ENCODE results near the gene RRM1. TPM values are rescaled to one million over a fixed set of nuclear protein-coding genes. Genes with fewer than 3 reads are reported as not detected.

RRM1 gene
- total and polyA plus RNA-seq, 9 donors: 14.1 to 50.0 (median 24.7) TPM

GRCh38 chr11:4111834-4112233 lies 17.2 kb downstream of the RRM1 start:
- TF ChIP-seq, protein P1, sequence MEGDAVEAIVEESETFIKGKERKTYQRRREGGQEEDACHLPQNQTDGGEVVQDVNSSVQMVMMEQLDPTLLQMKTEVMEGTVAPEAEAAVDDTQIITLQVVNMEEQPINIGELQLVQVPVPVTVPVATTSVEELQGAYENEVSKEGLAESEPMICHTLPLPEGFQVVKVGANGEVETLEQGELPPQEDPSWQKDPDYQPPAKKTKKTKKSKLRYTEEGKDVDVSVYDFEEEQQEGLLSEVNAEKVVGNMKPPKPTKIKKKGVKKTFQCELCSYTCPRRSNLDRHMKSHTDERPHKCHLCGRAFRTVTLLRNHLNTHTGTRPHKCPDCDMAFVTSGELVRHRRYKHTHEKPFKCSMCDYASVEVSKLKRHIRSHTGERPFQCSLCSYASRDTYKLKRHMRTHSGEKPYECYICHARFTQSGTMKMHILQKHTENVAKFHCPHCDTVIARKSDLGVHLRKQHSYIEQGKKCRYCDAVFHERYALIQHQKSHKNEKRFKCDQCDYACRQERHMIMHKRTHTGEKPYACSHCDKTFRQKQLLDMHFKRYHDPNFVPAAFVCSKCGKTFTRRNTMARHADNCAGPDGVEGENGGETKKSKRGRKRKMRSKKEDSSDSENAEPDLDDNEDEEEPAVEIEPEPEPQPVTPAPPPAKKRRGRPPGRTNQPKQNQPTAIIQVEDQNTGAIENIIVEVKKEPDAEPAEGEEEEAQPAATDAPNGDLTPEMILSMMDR (IDR thresholded peaks at IDR 0.05): no peak
- TF ChIP-seq EP300 (IDR thresholded peaks at IDR 0.05) (no peak), POLR2A (IDR thresholded peaks at IDR 0.05) (no peak)
- DNase-seq: no peak
- intact Hi-C loops (cut with DNase I): no loop called here
- Histone ChIP-seq H3K4me1 (ENCODE audit: insufficient read depth) (no peaks in the 10 kb centered on the region), H3K27me3 (no peaks in the 10 kb centered on the region), H3K4me3 (no peak overlapping the region), H3K9me3 (no peaks in the 10 kb centered on the region), H3K27ac (no peak overlapping the region), H3K36me3 (no peaks in the 10 kb centered on the region)
- 75 to 79% (median 79%) methylated on average over 5 of the region's 5 CpGs for WGBS, 3 donors

DNA sequence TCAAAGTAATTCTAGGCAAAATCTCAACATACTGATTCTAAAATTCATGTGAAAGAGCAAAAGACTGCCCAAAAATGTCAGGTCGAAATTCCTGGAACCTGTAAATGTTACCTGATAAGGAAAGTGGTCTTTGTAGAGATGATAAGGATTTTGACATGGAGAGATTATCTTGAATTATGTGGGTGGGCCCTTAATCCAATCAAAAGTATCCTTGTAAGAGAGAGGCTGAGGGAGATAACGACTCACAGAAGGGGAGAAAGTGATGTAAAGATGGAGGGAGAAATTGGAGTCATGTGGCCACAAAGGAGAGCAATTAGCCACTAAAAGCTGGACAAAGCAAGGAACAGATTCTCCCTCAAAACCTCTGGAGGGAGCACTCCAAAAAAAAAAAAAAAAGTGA lies 20.5 kb downstream of the RRM1 start:
- no peak overlapping the region for H3K27ac ChIP-seq
- H3K27me3 ChIP-seq: no peaks in the 10 kb centered on the region
- H3K36me3 ChIP-seq: no peaks in the 10 kb centered on the region
- H3K4me3 ChIP-seq: no peak overlapping the region
- H3K4me1 ChIP-seq (ENCODE audit: insufficient read depth): no peaks in the 10 kb centered on the region
- whole genome bisulfite sequencing, 3 donors: 91 to 93% (median 93%) methylated on average over 2 of the region's 2 CpGs
- no peaks in the 10 kb centered on the region for H3K9me3 ChIP-seq
- TF ChIP-seq EP300 (IDR thresholded peaks at IDR 0.05) (no peak), POLR2A (IDR thresholded peaks at IDR 0.05) (no peak)
- TF ChIP-seq, protein P1 (IDR thresholded peaks at IDR 0.05): no peak
- DNase-seq: no peak
- intact Hi-C loops (cut with DNase I): no loop called here

GRCh38 chr11:4118107-4118506 lies 23.5 kb downstream of the RRM1 start:
- no peaks in the 10 kb centered on the region for H3K36me3 ChIP-seq

GRCh38 chr11:4123218-4123617 lies 28.6 kb downstream of the RRM1 start:
- H3K36me3 ChIP-seq: no peaks in the 10 kb centered on the region

More at GRCh38 chr11:4118107-4118506, 23.5 kb downstream of the RRM1 start:
- Histone ChIP-seq H3K27me3 (no peaks in the 10 kb centered on the region), H3K9me3 (no peaks in the 10 kb centered on the region), H3K4me3 (no peak overlapping the region), H3K4me1 (ENCODE audit: insufficient read depth) (no peaks in the 10 kb centered on the region), H3K27ac (no peak overlapping the region)
- TF ChIP-seq EP300 (IDR thresholded peaks at IDR 0.05): no peak
- no peak for TF ChIP-seq POLR2A (IDR thresholded peaks at IDR 0.05)
- TF ChIP-seq, protein P1 (IDR thresholded peaks at IDR 0.05): no peak
- intact Hi-C loops (cut with DNase I): no loop called here
- 80 to 91% (median 88%) methylated on average over 3 of the region's 3 CpGs for WGBS, 3 donors
- DNase-seq: no peak

More at GRCh38 chr11:4123218-4123617, 28.6 kb downstream of the RRM1 start:
- intact Hi-C loops (cut with DNase I): no loop called here
- H3K27ac ChIP-seq: no peak overlapping the region
- H3K4me3 ChIP-seq: no peak overlapping the region
- TF ChIP-seq, protein P1 (IDR thresholded peaks at IDR 0.05): no peak
- TF ChIP-seq EP300 (IDR thresholded peaks at IDR 0.05): no peak
- no peak for TF ChIP-seq POLR2A (IDR thresholded peaks at IDR 0.05)
- 91 to 95% (median 92%) methylated on average over 4 of the region's 4 CpGs for WGBS, 3 donors
- DNase-seq: no peak
- no peaks in the 10 kb centered on the region for H3K4me1 ChIP-seq (ENCODE audit: insufficient read depth)
- no peaks in the 10 kb centered on the region for H3K27me3 ChIP-seq
- H3K9me3 ChIP-seq: no peaks in the 10 kb centered on the region

All from ovary (tissue), 9 donors.